Measurements from ENCODE around the gene MATCAP1.
A peak's percentile ranks its signal among the peaks of the same experiment; 100 is the strongest.

Gene MATCAP1

GRCh38 chr16:67183627-67184452 lies at the start of gene MATCAP1:
Gene MATCAP1 (minus strand): TSS chr16:67183963. CDS start chr16:67180610, 3,353 bp downstream.
- DNase-seq (ENCODE audit: low read depth) = peak; percentile 95

DNA sequence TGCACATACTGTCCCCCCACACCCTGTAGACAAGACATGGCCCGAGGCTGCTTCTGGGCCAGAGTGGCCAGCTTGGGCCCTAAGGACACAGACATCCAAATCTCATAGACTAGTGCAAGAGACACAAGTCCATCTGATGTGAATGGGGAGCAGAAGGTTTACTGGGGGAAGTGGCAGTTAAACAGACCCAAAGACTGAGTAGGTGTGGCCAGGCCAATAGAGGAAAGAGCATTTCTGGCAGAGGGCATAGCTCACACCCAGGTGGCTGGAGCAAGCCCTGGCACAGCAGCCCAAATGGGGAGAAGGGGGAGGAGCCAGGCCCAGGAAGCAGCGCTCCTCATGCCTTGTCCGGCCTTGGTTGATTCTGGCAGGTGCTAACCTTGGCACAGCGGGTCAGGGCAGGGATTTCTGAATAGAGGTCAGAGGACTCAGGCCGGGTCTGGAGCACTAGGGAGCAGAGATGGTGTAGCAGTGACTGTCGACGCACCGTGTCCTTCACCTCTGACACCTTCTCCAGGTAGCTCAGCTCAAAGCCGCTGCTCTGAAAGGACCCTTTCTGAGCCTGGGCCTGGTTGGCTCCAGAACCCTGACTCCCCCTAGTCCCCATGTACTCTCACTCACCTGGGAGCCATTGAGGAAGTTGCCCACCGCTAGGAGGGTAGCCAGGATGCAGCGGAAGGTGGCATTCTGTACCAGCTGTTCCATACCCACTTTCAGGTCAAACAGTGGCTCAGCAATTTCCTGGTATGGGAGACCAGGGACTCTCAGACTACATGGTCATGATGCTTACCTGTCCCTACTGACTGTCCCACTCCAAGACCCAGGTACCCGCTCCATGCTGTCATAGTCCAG lies 47.3 kb upstream of the MATCAP1 start:
- no peak overlapping the region for H3K4me3 ChIP-seq (ENCODE audit: low read depth, low read length)
- no peak for DNase-seq (ENCODE audit: low read depth)

More at GRCh38 chr16:67183627-67184452, at the start of gene MATCAP1:
- H3K4me3 ChIP-seq (ENCODE audit: low read depth, low read length) = peak within 1 kb of the TSS; percentile 74

- no peak for DNase-seq (ENCODE audit: low read depth)
- no peak overlapping the region for H3K4me3 ChIP-seq (ENCODE audit: low read depth, low read length)
Measured at GRCh38 chr16:67229906-67230808, 46.4 kb upstream of the MATCAP1 start.

- H3K4me3 ChIP-seq (ENCODE audit: low read depth, low read length) = no peak overlapping the region
- no peak for DNase-seq (ENCODE audit: low read depth)
Measured at GRCh38 chr16:67228905-67229304, 45.1 kb upstream of the MATCAP1 start.

- peak overlapping the region; percentile 100 for H3K4me3 ChIP-seq (ENCODE audit: low read depth, low read length)
- DNase-seq (ENCODE audit: low read depth) = no peak
Measured at GRCh38 chr16:67228034-67228785, 44.4 kb upstream of the MATCAP1 start.

DNA sequence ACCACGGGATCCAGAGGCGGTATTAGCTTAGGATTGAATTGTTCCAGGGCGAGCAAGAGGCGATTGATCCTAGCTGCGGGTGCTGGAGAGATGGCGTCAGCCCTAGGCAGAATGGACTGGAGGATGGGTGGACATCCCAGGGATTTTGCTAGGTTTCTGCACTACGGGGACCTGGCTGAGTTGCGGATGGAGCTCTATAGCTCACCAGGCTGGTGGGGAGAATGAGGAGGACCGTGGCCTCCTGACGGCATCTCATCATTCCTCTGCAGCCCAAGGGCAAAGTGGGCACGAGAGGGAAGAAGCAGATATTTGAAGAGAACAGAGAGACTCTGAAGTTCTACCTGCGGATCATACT lies 43.8 kb upstream of the MATCAP1 start:
- DNase-seq (ENCODE audit: low read depth) = no peak
- H3K4me3 ChIP-seq (ENCODE audit: low read depth, low read length) = peak overlapping the region; percentile 100

- peak; percentile 91 for DNase-seq (ENCODE audit: low read depth)
- peak within 1 kb of the TSS; percentile 100 for H3K4me3 ChIP-seq (ENCODE audit: low read depth, low read length)
Measured at GRCh38 chr16:67226804-67227566, 43.2 kb upstream of the MATCAP1 start, which contains the start of gene TMEM208. Gene TMEM208 (plus strand): TSS chr16:67227130. CDS start chr16:67227219, 89 bp downstream.

- no peak for DNase-seq (ENCODE audit: low read depth)
- H3K4me3 ChIP-seq (ENCODE audit: low read depth, low read length) = peak overlapping the region; percentile 100
Measured at GRCh38 chr16:67226295-67226803, 42.6 kb upstream of the MATCAP1 start.

DNA sequence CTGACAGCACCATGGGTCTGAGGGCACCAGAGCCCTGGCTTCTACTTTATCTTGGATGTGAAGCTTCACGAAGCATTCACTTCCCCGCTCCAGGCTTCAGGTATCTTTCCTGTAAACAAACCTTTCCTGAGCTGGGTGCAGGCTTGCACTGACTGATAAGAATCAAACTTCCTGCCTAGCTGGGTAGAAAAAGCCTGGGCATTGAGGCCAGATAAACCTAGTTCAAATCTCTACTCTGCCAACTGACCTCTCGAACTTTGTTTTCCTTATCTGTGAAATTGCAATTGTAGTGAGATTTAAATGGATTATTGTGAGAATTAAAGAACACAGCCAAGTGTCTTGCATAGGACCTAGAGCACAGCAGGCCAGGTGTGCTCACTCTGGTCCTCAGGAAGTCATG lies 40.2 kb upstream of the MATCAP1 start:
- no peak for DNase-seq (ENCODE audit: low read depth)
- no peak overlapping the region for H3K4me3 ChIP-seq (ENCODE audit: low read depth, low read length)

DNA sequence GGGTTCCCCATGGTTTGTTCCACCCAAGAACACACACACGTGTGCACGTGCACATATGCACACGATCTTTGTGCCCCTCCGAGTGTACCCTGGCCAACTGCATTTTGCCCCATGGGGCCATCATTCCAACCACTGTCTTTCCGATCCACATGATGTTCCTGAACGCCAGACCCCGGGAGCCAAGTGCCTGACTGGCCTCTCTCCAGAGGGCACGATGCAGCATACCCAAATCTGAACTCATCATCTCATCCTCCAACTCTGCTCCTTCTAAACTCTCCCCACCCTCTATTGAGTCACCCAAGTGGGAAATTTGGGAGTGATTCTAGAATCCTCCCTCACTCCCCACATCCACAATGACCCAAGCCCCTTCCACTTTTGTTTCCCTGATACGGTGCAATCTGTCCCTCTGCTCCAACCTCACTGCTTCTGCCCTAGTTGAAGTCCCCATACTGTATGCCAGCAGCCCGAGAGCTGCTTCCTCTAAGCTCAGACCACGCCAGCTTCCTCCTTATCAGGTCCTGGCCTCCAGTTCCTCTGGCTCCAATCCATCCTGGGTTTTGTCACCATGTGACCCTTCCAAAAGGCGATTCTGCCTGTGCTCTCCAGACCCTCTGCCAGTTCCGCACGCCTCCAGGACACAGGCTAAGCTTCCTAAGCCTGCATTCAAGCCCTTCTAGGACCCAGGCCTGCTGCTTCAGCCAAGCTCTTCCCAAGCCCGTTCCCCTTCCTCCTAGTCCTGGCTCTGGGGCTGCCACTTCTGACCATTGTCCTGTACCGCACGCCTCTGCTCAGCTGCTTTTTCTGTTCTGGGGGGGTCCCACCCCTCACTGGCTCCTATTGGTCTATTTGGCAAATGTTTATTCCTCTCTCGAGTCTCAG lies 33.1 kb upstream of the MATCAP1 start:
- no peak overlapping the region for H3K4me3 ChIP-seq (ENCODE audit: low read depth, low read length)
- no peak for DNase-seq (ENCODE audit: low read depth)

GRCh38 chr16:67215706-67216105 lies 31.9 kb upstream of the MATCAP1 start:
- no peak overlapping the region for H3K4me3 ChIP-seq (ENCODE audit: low read depth, low read length)
- DNase-seq (ENCODE audit: low read depth) = no peak

DNA sequence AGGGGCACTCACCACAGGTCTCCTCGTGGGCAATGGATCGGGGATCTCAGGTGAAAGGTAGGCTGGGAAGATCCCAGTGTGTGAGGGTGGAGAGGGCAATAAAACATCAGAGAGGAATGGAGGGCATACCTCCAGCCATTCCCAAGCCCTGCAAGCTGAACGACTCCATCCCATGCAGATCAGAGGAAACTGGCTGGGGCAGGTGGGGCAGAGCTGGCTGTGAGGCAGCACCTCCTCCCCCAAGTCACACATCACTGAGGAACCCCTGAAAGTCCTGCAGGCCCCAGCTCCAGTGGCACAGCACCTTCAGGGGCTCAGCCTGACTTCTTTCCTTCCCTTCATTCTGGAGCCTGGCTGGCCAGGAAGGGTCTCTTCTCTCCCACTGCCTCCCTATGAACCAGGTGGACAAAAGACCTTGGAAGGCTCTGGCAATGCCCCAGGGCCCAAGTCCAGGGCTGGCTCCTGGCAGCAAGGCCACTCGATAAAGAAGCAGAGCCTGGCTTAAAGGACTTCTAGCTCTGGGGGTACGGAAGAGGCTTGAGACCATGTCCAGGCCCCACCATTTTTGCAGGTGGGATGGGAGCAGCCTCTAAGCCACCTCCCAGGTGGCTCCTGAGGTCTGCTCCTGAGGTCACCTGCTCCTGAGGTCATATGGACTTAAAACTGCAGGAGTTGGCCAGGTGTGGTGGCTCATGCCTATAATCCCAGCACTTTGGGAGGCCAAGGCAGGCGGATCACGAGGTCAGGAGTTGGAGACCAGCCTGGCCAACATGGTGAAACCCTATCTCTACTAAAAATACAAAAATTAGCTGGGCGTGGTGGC lies 29.6 kb upstream of the MATCAP1 start:
- no peak for DNase-seq (ENCODE audit: low read depth)
- no peak overlapping the region for H3K4me3 ChIP-seq (ENCODE audit: low read depth, low read length)

DNA sequence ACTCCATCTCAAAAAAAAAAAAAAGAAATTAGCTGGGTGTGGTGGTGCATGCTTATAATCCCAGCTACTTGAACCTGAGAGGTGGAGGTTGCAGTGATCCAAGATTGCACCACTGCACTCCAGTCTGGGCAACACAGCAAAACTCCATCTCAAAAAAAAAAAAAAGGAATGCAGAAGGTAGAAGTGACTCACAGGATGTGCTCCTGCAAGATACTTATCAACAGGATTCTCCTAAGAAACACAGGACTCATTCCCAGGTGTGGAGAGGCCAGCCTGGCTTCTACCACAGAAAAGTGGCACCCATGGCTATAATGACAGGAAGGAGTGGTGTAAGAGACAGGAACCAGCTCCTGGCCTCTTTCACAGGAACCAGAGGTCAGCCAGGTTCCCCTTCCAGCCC lies 29.0 kb upstream of the MATCAP1 start:
- no peak for DNase-seq (ENCODE audit: low read depth)
- H3K4me3 ChIP-seq (ENCODE audit: low read depth, low read length) = no peak overlapping the region

DNA sequence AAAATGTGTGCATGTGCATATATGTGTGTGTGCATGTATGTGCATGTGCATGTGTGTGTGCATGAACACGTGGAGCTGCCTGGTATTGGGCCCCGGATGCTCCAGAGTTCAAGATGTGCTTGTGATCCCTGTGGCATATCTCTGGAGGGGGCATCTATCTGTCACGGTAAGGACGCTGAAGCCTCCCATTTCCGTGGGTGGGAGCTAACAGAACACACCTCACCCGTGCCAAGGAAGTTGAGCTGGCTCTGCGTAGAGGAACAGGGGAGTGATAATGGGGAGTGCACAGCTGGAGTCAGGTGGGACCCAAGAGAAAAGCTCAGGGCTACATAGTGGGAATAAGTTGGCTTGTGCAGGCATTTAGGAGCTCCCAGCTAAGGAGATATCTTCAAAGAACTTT lies 27.9 kb upstream of the MATCAP1 start:
- no peak overlapping the region for H3K4me3 ChIP-seq (ENCODE audit: low read depth, low read length)
- DNase-seq (ENCODE audit: low read depth) = no peak

- DNase-seq (ENCODE audit: low read depth) = no peak
Measured at GRCh38 chr16:67210069-67210937, 26.5 kb upstream of the MATCAP1 start.

More at GRCh38 chr16:67210069-67210937, 26.5 kb upstream of the MATCAP1 start:
- H3K4me3 ChIP-seq (ENCODE audit: low read depth, low read length) = no peak overlapping the region

All from skeletal muscle cell (primary cell).